RWPE1 (cell line): ENCODE measurements around the gene LIN28B.

Experiments used
- CTCF ChIA-PET: fragments of 350-600 bp; sonication (Branson Sonifier 250); formaldehyde crosslinking; extraction: SDS; loops from one replicate; lab custom pipeline; 2021; lab: Yijun Ruan, JAX
- POLR2A ChIA-PET: fragments of 400-600 bp; formaldehyde crosslinking; extraction: SDS; loops from one replicate; lab custom pipeline; 2020; ENCODE audit warnings: antibody characterized with exemption; ENCODE audit not compliant: low non-redundant PET; lab: Yijun Ruan, JAX
- DNase-seq: peaks from one replicate; pipeline ENCODE4 v3.0.0; 2012; ENCODE audit warnings: low spot score
- H3K27ac ChIP-seq: fragments of 450-650 bp; 2 replicates; pipeline ENCODE4 v1.5.1; 2017
- CTCF ChIP-seq: fragments of 450-650 bp; conservative IDR thresholded peaks from 2 replicates; pipeline ENCODE4 v1.5.1; 2017; ENCODE audit warnings: low read depth, mild to moderate bottlenecking

The LIN28B gene

DNA sequence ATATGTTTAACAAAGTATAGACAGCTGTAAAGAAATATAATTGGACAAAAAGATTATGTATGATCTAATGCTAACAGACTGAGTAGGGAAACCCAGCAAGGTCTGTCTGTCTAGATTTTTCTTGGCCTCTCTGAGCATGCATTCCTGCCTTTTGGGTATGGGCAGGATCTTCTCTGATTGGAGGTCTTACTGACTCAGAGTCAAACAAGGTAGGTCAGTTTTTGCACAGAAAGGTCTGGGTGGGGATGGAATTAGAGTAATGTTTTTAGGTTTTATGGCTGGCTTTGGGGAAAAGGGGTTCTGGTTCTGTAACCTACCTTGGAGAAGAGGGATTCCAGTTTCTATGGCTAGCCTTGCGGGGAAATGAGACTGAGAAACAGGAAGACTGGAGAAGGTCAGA lies 65.5 kb downstream of the LIN28B start:
- H3K27ac ChIP-seq: no peak overlapping the region
- no peak for TF ChIP-seq CTCF
- ChIA-PET POLR2A (no interaction called here), CTCF (no interaction called here)
- DNase-seq: no peak

GRCh38 chr6:105024803-105025202 lies 67.9 kb downstream of the LIN28B start:
- ChIA-PET POLR2A (no interaction called here), CTCF (no interaction called here)
- no peak for DNase-seq
- H3K27ac ChIP-seq: no peak overlapping the region
- no peak for TF ChIP-seq CTCF

GRCh38 chr6:105028898-105029297 lies 72.0 kb downstream of the LIN28B start:
- POLR2A ChIA-PET: no interaction called here
- DNase-seq: no peak
- CTCF ChIA-PET: no interaction called here
- no peak overlapping the region for H3K27ac ChIP-seq
- no peak for TF ChIP-seq CTCF

DNA sequence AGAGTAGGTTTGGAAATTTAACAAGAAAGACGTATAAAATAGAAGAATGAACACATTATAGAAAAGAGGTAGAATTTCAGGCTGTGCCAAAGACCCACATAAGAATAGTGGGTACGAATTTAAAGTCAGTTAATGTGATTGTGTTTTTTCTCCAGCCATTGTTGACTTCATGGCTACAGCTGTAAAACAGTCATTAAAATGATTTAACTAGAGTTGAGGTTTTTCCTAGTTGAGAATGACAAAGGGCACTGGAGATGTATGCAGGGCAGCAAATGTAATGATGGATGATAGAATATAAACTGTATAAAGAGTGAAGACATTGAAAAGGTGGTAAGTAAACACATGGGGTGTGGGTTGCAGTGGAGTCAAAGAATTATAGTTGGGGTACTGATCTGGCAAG lies 72.7 kb downstream of the LIN28B start:
- ChIA-PET CTCF (interaction anchor here (0.6 kb wide), 1 partner anchor 453 kb away, joined by 6 read pairs; no protein-coding TSS in a partner anchor), POLR2A (no interaction called here)
- no peak for TF ChIP-seq CTCF
- no peak for DNase-seq
- no peak overlapping the region for H3K27ac ChIP-seq

DNA sequence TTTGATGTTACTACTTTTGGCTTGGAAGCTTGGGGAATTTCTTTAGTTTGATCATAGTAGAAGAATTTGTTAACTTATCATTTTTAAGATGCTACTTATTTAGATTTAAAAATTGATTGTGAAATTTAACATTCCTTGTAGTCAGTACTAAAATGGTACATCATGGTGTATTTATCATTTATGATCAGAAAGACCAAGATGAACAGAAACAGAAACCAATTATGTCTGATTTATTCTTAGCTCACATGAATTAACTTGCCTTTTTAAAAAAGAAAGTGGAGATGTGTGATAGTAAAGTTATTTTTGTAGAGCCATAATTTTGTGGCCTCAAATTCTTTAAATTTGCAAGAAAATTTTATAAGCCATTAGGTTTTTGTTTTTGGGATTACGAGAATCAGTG lies 77.6 kb downstream of the LIN28B start:
- DNase-seq: no peak
- ChIA-PET POLR2A (no interaction called here), CTCF (interaction anchor here (0.5 kb wide), 1 partner anchor 703 kb away, joined by 3 read pairs; no protein-coding TSS in a partner anchor)
- no peak for TF ChIP-seq CTCF
- no peak overlapping the region for H3K27ac ChIP-seq

DNA sequence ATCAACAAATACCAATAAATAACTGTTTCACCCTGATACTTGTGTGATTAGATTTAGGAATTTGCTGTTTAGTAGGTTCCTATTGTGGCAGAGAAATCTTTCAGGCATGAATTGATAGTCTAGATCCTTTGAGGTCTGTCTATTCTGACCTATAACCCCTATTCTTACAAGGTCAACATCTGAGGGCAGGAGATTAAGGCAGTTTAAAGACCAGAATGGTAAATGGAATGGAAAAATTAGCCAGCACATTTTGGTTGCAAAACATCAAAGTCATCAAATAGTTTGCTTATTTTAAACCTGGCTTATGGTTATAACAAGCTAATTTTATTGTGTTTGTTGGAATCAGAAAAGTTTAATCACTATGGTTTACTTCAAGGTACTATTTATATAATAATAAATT lies 78.4 kb downstream of the LIN28B start:
- H3K27ac ChIP-seq: no peak overlapping the region
- POLR2A ChIA-PET: no interaction called here
- CTCF ChIA-PET: interaction anchor here (0.7 kb wide), 1 partner anchor 1738 kb away, joined by 3 read pairs; no protein-coding TSS in a partner anchor
- no peak for TF ChIP-seq CTCF
- DNase-seq: no peak
